HFFc6 (cell line): Measurements from ENCODE around the gene C17orf50. TPM values are rescaled to one million over a fixed set of nuclear protein-coding genes. Genes with fewer than 3 reads are reported as not detected.

Experiments used
- DNase-seq: peaks from one replicate; pipeline ENCODE4 v3.0.0-alpha.2; 2018
- H3K27ac Mint-ChIP-seq: 2 replicates; pipeline ENCODE4 v1.8.0; 2020; ENCODE audit warnings: mild to moderate bottlenecking, mixed read lengths
- H3K27me3 Mint-ChIP-seq: 2 replicates; pipeline ENCODE4 v1.8.0; 2021; ENCODE audit warnings: mild to moderate bottlenecking, moderate library complexity, mixed read lengths; ENCODE audit not compliant: insufficient read depth
- H3K36me3 Mint-ChIP-seq: 2 replicates; pipeline ENCODE4 v1.8.0; 2021; ENCODE audit warnings: low read depth, mixed read lengths
- H3K4me1 Mint-ChIP-seq: 2 replicates; pipeline ENCODE4 v1.8.0; 2020; ENCODE audit warnings: low read depth, mixed read lengths
- H3K4me3 Mint-ChIP-seq: 2 replicates; pipeline ENCODE4 v1.8.0; 2020; ENCODE audit warnings: mild to moderate bottlenecking, moderate library complexity, mixed read lengths
- H3K9me3 Mint-ChIP-seq: 2 replicates; pipeline ENCODE4 v1.8.0; 2020; ENCODE audit warnings: mild to moderate bottlenecking, mixed read lengths
- total RNA-seq, 6 experiments: library from RNA; stranded (reverse); fragmentation: NEBNext Ultra II Directional; extraction: Animal tissue kit (Norgen Biotek cat#: 25700); gene quantifications; 2 replicates in 1 of 6; 3 replicates in 5 of 6; pipeline ENCODE4 v1.2.3, GENCODE V29; 2021
- TF ChIP-seq, protein P1 (sequence below): fragments of 200-600 bp; sonication (generic); IDR thresholded peaks from 2 replicates; pipeline ENCODE4 v1.5.0; 2021; ENCODE audit warnings: antibody characterized with exemption, mild to moderate bottlenecking

C17orf50 gene
- total RNA-seq, 6 experiments from 2014 or later = not detected

DNA sequence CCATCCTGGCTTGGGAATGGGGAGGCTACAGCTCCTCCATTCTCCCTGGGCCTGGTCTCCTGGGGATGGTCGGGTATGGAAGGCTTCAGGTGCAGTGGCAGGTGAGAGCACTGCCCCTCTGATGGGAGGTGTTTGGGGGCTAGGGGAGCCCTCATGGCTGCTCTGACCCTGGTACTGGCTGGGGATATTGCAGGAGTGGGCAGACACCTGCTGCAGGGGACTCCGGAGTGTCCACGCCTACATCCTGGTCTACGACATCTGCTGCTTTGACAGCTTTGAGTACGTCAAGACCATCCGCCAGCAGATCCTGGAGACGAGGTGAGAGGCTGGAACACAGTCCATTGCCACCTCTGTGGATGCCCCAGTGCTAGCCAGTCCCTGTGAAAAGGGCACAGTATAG lies 20.5 kb upstream of the C17orf50 start:
- no peaks in the 10 kb centered on the region for H3K9me3 Mint-ChIP-seq
- no peak overlapping the region for H3K27ac Mint-ChIP-seq
- H3K27me3 Mint-ChIP-seq = peaks cover 35% of the 10 kb centered on the region
- TF ChIP-seq, protein P1, sequence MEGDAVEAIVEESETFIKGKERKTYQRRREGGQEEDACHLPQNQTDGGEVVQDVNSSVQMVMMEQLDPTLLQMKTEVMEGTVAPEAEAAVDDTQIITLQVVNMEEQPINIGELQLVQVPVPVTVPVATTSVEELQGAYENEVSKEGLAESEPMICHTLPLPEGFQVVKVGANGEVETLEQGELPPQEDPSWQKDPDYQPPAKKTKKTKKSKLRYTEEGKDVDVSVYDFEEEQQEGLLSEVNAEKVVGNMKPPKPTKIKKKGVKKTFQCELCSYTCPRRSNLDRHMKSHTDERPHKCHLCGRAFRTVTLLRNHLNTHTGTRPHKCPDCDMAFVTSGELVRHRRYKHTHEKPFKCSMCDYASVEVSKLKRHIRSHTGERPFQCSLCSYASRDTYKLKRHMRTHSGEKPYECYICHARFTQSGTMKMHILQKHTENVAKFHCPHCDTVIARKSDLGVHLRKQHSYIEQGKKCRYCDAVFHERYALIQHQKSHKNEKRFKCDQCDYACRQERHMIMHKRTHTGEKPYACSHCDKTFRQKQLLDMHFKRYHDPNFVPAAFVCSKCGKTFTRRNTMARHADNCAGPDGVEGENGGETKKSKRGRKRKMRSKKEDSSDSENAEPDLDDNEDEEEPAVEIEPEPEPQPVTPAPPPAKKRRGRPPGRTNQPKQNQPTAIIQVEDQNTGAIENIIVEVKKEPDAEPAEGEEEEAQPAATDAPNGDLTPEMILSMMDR = no peak
- H3K4me3 Mint-ChIP-seq = no peak overlapping the region
- H3K36me3 Mint-ChIP-seq = peaks cover 4% of the 10 kb centered on the region; the same call in 1 of the 2 replicates
- no peaks in the 10 kb centered on the region for H3K4me1 Mint-ChIP-seq
- no peak for DNase-seq

DNA sequence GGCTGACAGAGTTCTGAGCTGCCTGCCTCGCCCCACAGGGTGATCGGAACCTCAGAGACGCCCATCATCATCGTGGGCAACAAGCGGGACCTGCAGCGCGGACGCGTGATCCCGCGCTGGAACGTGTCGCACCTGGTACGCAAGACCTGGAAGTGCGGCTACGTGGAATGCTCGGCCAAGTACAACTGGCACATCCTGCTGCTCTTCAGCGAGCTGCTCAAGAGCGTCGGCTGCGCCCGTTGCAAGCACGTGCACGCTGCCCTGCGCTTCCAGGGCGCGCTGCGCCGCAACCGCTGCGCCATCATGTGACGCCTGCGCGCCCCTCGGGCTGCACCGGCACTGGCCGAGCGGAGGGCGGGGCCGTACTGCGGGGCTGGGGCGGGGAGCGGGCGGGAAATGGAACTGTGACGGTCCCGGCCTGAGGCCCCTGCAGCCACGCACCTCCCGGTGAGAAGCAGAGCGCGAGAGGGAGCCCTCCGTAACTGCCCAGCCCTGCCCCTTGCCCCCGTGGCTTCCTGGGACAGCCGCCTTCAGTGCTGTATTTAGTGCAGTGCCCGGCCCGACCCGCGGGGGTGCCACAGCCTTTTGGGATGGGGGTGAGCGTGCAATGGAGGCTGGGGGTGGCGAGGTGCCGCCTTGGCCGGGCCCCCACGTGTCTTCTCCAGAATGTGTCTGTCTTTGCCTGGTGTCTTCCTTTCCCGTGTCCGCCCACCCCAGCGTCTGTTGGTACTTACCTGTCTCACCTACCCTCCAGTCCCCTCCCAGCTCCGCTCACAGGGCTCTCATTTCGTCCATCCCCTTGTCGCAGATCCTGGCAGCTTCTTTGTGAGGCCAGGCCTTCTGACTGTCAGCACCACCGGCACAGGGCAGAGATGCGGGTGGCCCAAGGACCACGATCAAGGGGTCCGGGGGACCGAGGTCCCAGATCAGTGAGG lies 19.4 kb upstream of the C17orf50 start:
- peaks cover 43% of the 10 kb centered on the region for H3K27me3 Mint-ChIP-seq
- no peak for DNase-seq
- no peak overlapping the region for H3K4me3 Mint-ChIP-seq
- H3K36me3 Mint-ChIP-seq = peaks cover 4% of the 10 kb centered on the region; the same call in 1 of the 2 replicates
- no peaks in the 10 kb centered on the region for H3K4me1 Mint-ChIP-seq
- no peak overlapping the region for H3K27ac Mint-ChIP-seq
- H3K9me3 Mint-ChIP-seq = no peaks in the 10 kb centered on the region
- TF ChIP-seq, protein P1 = no peak

DNA sequence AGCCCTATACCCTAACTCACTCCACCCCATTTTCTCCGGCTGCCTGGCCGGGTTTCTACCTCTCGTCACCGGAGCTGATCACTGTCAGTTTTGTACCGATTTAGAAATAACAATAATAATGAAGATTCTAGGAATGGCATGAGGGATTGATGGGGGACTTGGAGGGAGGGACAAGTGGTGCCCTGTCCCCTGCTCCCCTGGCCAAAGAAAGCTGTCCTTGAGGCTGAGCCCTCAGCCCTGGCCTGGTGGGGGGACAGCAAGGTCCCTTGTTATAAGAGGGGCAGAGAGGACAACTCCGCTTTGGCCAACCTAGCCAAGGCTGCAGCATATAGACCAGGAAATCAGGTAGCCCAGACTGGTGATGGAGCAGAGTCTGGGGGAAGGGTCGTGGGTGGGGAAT lies 18.2 kb upstream of the C17orf50 start:
- no peak for DNase-seq
- Mint-ChIP-seq H3K4me3 (no peak overlapping the region), H3K9me3 (no peaks in the 10 kb centered on the region), H3K4me1 (no peaks in the 10 kb centered on the region), H3K27me3 (peaks cover 47% of the 10 kb centered on the region), H3K36me3 (peaks cover 4% of the 10 kb centered on the region; the same call in 1 of the 2 replicates), H3K27ac (no peak overlapping the region)
- TF ChIP-seq, protein P1 = no peak

DNA sequence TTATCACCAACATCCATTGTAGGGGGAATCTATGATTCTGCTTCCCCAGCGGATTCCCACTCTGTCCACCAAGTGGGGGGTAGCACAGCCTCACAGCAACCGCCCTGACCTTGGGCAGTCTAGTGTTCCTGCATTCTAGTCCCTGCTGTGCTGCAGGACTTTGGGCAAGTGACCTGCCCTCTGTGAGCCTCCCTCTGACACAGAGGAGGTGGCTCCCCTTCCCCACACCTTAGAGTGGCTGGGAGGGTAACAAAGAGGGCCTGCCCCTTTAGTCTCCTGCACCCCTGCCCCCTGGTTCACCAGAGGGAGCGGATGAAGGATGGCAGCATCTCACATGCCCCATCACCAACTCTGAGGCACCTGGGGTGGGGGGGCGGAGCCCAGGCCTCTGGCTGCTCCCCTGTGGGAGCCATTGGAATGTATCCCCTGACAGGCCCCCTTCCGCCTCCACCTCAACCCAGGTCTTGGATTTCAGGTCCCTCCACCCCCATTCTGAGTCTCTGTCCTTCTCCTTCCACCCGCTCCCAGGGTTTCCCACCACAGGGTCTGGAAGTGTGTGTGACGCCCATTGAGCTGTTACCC lies 17.7 kb upstream of the C17orf50 start:
- no peak overlapping the region for H3K27ac Mint-ChIP-seq

DNA sequence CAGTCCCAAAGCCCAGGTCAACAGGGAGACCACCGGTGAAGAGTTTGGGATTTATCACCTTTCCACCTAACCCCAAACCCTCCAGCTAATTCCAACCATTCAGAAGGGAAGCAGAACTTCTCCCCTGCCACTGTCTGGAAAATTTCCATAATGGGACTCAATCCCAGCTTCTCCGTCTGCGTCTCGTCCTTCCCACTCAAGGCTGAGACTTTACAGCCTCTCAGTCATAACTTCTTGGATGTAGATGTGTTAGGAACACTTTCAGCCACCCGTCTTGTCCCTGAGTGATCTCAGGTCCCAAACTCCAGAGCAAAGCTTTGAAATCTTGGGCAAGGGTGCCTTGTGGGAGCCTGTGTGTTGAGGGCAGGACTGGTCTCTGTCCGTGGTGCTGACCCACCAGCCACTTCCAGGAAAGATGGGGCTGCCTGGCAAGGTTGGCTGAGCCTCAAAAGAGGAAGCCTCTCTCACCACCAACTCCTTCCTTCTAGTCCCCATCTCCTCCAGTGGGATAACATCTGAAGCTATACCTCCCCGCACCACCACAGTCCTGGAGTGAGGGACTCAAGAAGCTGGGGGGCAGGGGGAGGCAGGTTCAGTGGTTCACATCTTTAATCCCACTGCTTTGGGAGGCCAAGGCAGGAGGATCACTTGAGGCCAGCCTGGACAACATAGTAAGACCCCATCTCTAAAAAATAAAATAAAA lies 16.9 kb upstream of the C17orf50 start:
- Mint-ChIP-seq H3K4me1 (0 out of 2 replicates have a peak, but pooled peaks cover 5% of the 10 kb centered on the region), H3K36me3 (peaks cover 4% of the 10 kb centered on the region; the same call in 1 of the 2 replicates)

More for the DNA sequence above, 17.7 kb upstream of the C17orf50 start:
- no peaks in the 10 kb centered on the region for H3K9me3 Mint-ChIP-seq
- H3K36me3 Mint-ChIP-seq = peaks cover 4% of the 10 kb centered on the region; the same call in 1 of the 2 replicates
- DNase-seq = no peak
- H3K4me3 Mint-ChIP-seq = no peak overlapping the region
- H3K4me1 Mint-ChIP-seq = 0 out of 2 replicates have a peak, but pooled peaks cover under 1% of the 10 kb centered on the region
- peaks cover 47% of the 10 kb centered on the region for H3K27me3 Mint-ChIP-seq
- TF ChIP-seq, protein P1 = no peak

More for the DNA sequence above, 16.9 kb upstream of the C17orf50 start:
- Mint-ChIP-seq H3K4me3 (no peak overlapping the region), H3K27me3 (peaks cover 47% of the 10 kb centered on the region), H3K9me3 (no peaks in the 10 kb centered on the region), H3K27ac (no peak overlapping the region)
- TF ChIP-seq, protein P1 = no peak
- peak; percentile 27 for DNase-seq
